ENCODE results near the gene GALR3. TPM values are rescaled to one million over a fixed set of nuclear protein-coding genes. Genes with fewer than 3 reads are reported as not detected.

Gene GALR3
- total and polyA plus RNA-seq, 2 of the 8 experiments (the other 6 are each of a cell fraction or from before 2014, with no cell fraction given): 0.84 to 1.1 TPM

GRCh38 chr22:37817705-37818408 lies 5.3 kb upstream of the GALR3 start (continued):
- TF ChIP-seq RFX5 (IDR thresholded peaks at IDR 0.05; ENCODE audit: borderline replicate concordance, low read depth, low read length) (no peak), GABPA (IDR thresholded peaks at IDR 0.05; ENCODE audit: borderline replicate concordance, insufficient read depth, low read length) (peak; percentile 32; the same call in 1 of the 2 replicates), CTBP2 (IDR thresholded peaks at IDR 0.05; ENCODE audit: borderline replicate concordance, insufficient read depth, insufficient read length, low read length) (no peak), SIN3A (conservative IDR thresholded peaks at IDR 0.05 in 1 of 2, IDR thresholded peaks at IDR 0.05 in 1 of 2; ENCODE audit: low read depth in 1 of 2, low read length in 2 of 2) (peak in 1 of 2 experiments; percentile 71; a peak in 1 of 4 replicates), ASH2L (IDR thresholded peaks at IDR 0.05; ENCODE audit: low read length) (peak; percentile 57), CEBPB (IDR thresholded peaks at IDR 0.05; ENCODE audit: low read depth, low read length) (no peak), EGR1 (IDR thresholded peaks at IDR 0.05; ENCODE audit: borderline replicate concordance, low read depth, low read length) (no peak), CHD2 (IDR thresholded peaks at IDR 0.05; ENCODE audit: low read length) (no peak; the same call in 1 of the 2 replicates), CTCF (IDR thresholded peaks at IDR 0.05; ENCODE audit: control extremely low read depth in 1 of 3, insufficient read depth in 1 of 3, low read depth in 1 of 3, low read length in 3 of 3) (peak; percentile 90 to 94 (median 93)), TBP (IDR thresholded peaks at IDR 0.05; ENCODE audit: low read depth, low read length) (peak; percentile 67), TAF7 (optimal IDR thresholded peaks at IDR 0.05; ENCODE audit: borderline replicate concordance, low read depth, low read length) (peak; percentile 50), SP1 (IDR thresholded peaks at IDR 0.05; ENCODE audit: low read depth, low read length) (peak; percentile 58; the same call in 1 of the 2 replicates)

Data from H1 (cell line).